Type B pancreatic cell (in vitro differentiated cells): ENCODE results near the gene MAN2B2. TPM values are rescaled to one million over a fixed set of nuclear protein-coding genes. Genes with fewer than 3 reads are reported as not detected.
A peak's percentile ranks its signal among the peaks of the same experiment; 100 is the strongest.
"Not testable (repeated sequence)": the region's sequence is repeated elsewhere in the genome, so short reads cannot be mapped to it uniquely, and the experiment has no call there.

Experiments used
- DNase-seq: peaks from one replicate; pipeline ENCODE4 v3.0.0; 2021; ENCODE audit warnings: mixed read lengths; ENCODE audit not compliant: unreplicated experiment; ENCODE audit errors: extremely low spot score
- H3K27ac Mint-ChIP-seq: 2 replicates; pipeline ENCODE4 v1.8.0; 2021; ENCODE audit warnings: mild to moderate bottlenecking, mixed read lengths
- H3K27me3 Mint-ChIP-seq: 2 replicates; pipeline ENCODE4 v1.8.0; 2021; ENCODE audit warnings: mixed read lengths
- H3K36me3 Mint-ChIP-seq: 2 replicates; pipeline ENCODE4 v1.8.0; 2021; ENCODE audit warnings: mixed read lengths
- H3K4me1 Mint-ChIP-seq: one replicate; pipeline ENCODE4 v1.8.0; 2021; ENCODE audit warnings: mixed read lengths; ENCODE audit not compliant: unreplicated experiment
- H3K4me3 Mint-ChIP-seq: 2 replicates; pipeline ENCODE4 v1.8.0; 2021; ENCODE audit warnings: mild to moderate bottlenecking, mixed read lengths
- H3K9me3 Mint-ChIP-seq: 2 replicates; pipeline ENCODE4 v1.8.0; 2021; ENCODE audit warnings: mixed read lengths
- total RNA-seq: library from RNA; stranded (reverse); gene quantifications from 2 replicates; pipeline ENCODE4 v1.2.1, GENCODE V29; 2021; ENCODE audit warnings: low replicate concordance
- TF ChIP-seq, protein P1 (sequence below): fragments of 200-600 bp; sonication (generic); conservative IDR thresholded peaks from 2 replicates; pipeline ENCODE4 v1.5.0; 2021; ENCODE audit warnings: antibody characterized with exemption, mild to moderate bottlenecking

The MAN2B2 gene
- total RNA-seq, 1 donor from 2014 or later = 17.4 TPM

DNA sequence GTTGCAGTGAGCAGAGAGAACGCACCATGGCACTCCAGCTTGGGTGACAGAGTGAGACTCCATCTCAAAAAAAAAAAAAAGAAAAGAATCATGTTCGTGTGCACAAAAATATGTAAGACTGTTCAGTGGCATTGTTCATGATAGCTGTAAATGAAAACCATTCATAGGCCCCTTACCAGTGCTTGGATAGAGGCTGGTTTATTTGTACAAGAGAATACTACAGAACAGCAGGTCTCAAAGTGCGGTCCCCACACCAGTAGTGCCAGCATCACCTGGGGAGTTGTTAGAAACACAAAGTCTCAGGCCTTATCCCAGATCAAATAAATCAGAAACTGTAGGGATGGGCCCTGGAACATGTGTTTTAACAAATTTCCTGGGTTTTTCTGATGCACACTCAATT lies 52.8 kb downstream of the MAN2B2 start:
- Mint-ChIP-seq H3K36me3 (no peaks in the 10 kb centered on the region), H3K4me1 (peaks cover 5% of the 10 kb centered on the region), H3K4me3 (no peak overlapping the region), H3K27ac (no peak overlapping the region), H3K9me3 (no peaks in the 10 kb centered on the region), H3K27me3 (no peaks in the 10 kb centered on the region)
- TF ChIP-seq, protein P1, sequence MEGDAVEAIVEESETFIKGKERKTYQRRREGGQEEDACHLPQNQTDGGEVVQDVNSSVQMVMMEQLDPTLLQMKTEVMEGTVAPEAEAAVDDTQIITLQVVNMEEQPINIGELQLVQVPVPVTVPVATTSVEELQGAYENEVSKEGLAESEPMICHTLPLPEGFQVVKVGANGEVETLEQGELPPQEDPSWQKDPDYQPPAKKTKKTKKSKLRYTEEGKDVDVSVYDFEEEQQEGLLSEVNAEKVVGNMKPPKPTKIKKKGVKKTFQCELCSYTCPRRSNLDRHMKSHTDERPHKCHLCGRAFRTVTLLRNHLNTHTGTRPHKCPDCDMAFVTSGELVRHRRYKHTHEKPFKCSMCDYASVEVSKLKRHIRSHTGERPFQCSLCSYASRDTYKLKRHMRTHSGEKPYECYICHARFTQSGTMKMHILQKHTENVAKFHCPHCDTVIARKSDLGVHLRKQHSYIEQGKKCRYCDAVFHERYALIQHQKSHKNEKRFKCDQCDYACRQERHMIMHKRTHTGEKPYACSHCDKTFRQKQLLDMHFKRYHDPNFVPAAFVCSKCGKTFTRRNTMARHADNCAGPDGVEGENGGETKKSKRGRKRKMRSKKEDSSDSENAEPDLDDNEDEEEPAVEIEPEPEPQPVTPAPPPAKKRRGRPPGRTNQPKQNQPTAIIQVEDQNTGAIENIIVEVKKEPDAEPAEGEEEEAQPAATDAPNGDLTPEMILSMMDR = no peak
- DNase-seq = no peak

DNA sequence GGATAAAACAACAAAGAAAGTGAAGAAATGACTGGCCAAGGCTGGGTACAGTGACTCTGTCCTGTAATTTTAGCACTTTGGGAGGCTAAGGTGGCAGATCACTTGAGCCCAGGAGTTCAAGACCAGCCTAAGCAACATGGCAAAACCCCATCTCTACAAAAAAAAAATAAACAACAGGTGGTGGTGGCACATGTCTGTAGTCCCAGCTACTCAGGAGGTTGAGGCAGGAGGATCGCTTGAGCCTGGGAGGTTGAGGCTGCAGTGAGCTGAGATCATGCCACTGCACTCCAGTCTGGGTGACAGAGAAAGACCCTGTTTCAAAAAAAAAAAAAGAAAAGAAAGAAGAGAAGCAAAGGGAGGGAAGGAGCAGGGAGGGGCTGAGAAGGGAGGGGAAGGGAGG lies 53.5 kb downstream of the MAN2B2 start:
- not testable (repeated sequence) for H3K9me3 Mint-ChIP-seq, DNase-seq, H3K4me3 Mint-ChIP-seq, H3K27me3 Mint-ChIP-seq, H3K27ac Mint-ChIP-seq, H3K36me3 Mint-ChIP-seq
- H3K4me1 Mint-ChIP-seq = peaks cover 11% of the 10 kb centered on the region

DNA sequence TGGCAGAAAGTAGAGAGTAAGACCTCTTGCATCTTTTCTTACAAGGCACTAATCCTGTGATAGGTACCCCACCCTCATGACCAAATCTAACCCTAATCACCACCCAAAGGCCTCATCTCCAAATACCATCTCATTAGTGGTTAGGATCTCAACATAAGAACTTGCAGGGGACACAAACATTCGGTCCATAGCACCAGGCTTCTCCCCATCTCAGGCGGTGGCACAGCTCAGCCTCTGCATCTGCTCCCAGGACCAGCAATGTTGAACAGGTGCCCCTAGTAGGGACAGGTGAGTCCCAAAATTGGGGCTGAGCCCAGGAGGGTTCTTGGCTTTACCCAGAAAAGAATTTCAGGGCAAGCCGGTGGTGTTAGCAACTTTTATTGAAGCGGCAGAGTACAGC lies 57.1 kb downstream of the MAN2B2 start:
- Mint-ChIP-seq H3K9me3 (no peaks in the 10 kb centered on the region), H3K27ac (peak overlapping the region; percentile 21), H3K4me3 (no peak overlapping the region), H3K36me3 (no peaks in the 10 kb centered on the region), H3K27me3 (no peaks in the 10 kb centered on the region), H3K4me1 (peaks cover 10% of the 10 kb centered on the region)
- TF ChIP-seq, protein P1 = no peak
- no peak for DNase-seq

DNA sequence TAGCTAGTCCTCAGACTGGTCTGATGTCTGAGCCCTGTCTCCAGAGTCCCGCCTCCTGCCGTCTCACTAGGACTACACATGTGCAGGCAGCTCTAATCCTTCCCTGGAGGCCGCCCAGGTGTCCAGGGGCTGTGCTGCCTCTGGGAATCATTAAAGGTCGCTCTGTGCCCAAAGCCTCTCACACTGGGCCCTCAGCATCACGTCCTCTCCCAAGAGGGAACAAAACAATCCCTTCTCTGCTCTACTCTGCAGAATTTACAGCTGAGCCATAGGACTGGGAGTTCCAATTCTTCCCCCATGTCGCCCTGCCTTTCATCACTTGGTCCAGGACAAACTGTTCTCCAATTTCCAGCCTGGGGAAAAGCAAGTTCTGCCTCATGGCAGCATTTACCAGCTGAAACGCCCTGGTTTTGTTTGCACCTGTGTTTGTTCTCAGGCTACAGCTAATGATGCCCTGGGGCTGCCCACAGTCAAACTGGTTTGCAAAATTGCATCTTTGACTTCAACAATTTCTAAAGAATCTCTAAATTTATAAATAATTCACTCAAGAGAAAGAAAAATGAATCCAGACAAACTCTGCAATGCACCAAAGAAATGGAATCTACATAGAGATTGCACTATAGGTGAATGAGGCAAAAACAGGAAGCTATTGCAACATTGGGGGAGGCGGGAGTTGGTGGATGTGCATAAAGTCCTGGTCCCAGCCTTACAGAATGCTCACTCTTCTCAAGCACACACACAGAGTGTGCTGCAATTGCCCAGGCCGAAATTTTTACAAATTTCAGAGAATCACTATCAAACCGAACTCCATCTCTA lies 58.3 kb downstream of the MAN2B2 start:
- Mint-ChIP-seq H3K9me3 (no peaks in the 10 kb centered on the region), H3K27me3 (no peaks in the 10 kb centered on the region), H3K36me3 (no peaks in the 10 kb centered on the region), H3K4me1 (peaks cover 10% of the 10 kb centered on the region), H3K4me3 (peak overlapping the region; percentile 2), H3K27ac (peak overlapping the region; percentile 59)
- no peak for DNase-seq
- TF ChIP-seq, protein P1 = no peak

DNA sequence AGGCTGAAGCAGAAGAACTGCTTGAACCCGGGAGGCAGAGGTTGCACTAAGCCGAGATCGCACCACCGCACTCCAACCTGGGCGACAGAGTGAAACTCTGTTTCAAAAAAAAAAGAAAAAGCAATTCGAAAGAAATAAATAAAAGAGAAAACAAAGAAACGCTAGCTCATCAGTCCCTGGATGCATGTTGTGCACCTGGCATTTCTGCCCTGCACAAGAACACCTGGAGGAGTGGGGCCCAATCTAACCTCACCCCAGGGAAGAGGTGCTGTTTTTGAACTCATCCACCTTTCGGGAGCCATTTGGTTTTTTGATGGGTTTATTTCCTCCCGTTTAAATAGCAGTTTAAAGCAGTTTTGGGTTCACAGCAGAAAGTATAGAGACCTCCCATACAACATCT lies 59.8 kb downstream of the MAN2B2 start:
- DNase-seq = no peak
- Mint-ChIP-seq H3K9me3 (no peaks in the 10 kb centered on the region), H3K36me3 (no peaks in the 10 kb centered on the region), H3K27me3 (no peaks in the 10 kb centered on the region), H3K27ac (no peak overlapping the region), H3K4me3 (no peak overlapping the region), H3K4me1 (peaks cover 10% of the 10 kb centered on the region)
- TF ChIP-seq, protein P1 = no peak

DNA sequence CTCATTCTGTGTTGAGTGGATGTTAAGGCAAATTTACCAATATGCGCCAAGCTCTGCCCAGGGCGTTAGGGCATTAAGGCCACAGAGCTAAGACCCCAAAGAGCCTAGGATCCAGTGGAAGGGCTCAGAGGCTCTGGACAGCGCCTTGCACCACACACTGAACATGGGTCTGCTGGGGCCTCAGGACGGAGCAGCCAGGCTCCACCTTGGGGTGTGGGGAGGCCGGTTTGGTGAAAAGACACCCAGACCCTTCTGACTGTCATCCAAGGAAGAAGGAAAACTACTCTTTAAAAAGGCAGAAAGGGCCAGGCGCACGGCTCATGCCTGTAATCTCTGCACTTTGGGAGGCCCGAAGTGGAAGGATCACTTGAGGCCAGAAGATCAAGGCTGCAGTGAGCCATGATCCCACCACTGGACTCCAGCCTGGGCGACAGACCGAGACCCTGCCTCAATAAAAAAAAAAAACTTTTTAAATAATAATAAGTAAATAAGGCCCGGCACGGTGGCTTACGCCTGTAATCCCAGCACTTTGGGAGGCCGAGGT lies 64.2 kb downstream of the MAN2B2 start:
- H3K9me3 Mint-ChIP-seq = no peaks in the 10 kb centered on the region
- H3K4me1 Mint-ChIP-seq = peaks cover 12% of the 10 kb centered on the region
- H3K36me3 Mint-ChIP-seq = peaks cover 30% of the 10 kb centered on the region
- H3K27ac Mint-ChIP-seq = no peak overlapping the region
- peak overlapping the region; percentile 54 for H3K4me3 Mint-ChIP-seq
- TF ChIP-seq, protein P1 = no peak
- no peak for DNase-seq
- H3K27me3 Mint-ChIP-seq = no peaks in the 10 kb centered on the region
